HEK293T (cell line): ENCODE data around the gene PTGFR.

Source experiments
- ARNT ChIP-seq: fragments of 450-650 bp; IDR thresholded peaks from 2 replicates; pipeline ENCODE4 v1.6.1; 2017; ENCODE audit warnings: mild to moderate bottlenecking
- BHLHE40 ChIP-seq: fragments of 450-650 bp; IDR thresholded peaks from 2 replicates; pipeline ENCODE4 v1.6.1; 2016; ENCODE audit warnings: mild to moderate bottlenecking, moderate library complexity, borderline replicate concordance
- CTBP1 ChIP-seq: fragments of 450-650 bp; IDR thresholded peaks from 2 replicates; pipeline ENCODE4 v1.6.1; 2016; ENCODE audit warnings: borderline replicate concordance
- ELF4 ChIP-seq: fragments of 450-650 bp; IDR thresholded peaks from 2 replicates; pipeline ENCODE4 v1.6.1; 2017; ENCODE audit warnings: antibody characterized with exemption
- FOXA1 ChIP-seq: fragments of 450-650 bp; IDR thresholded peaks from 2 replicates; pipeline ENCODE4 v1.6.1; 2016; ENCODE audit warnings: mild to moderate bottlenecking
- FOXM1 ChIP-seq: fragments of 450-650 bp; IDR thresholded peaks from 2 replicates; pipeline ENCODE4 v1.6.1; 2017; ENCODE audit warnings: mild to moderate bottlenecking, borderline replicate concordance
- HDGF ChIP-seq: fragments of 450-650 bp; IDR thresholded peaks from 2 replicates; pipeline ENCODE4 v1.6.1; 2017; ENCODE audit warnings: antibody characterized with exemption, borderline replicate concordance
- L3MBTL2 ChIP-seq: fragments of 450-650 bp; conservative IDR thresholded peaks from 2 replicates; pipeline ENCODE4 v1.6.1; 2016; ENCODE audit warnings: mild to moderate bottlenecking
- PKNOX1 ChIP-seq: fragments of 450-650 bp; IDR thresholded peaks from 2 replicates; pipeline ENCODE4 v1.6.1; 2016
- SP1 ChIP-seq: fragments of 450-650 bp; IDR thresholded peaks from 2 replicates; pipeline ENCODE4 v1.6.1; 2017
- TARDBP ChIP-seq: fragments of 450-650 bp; IDR thresholded peaks from 2 replicates; pipeline ENCODE4 v1.6.1; 2016
- ZNF384 ChIP-seq: fragments of 450-650 bp; IDR thresholded peaks from 2 replicates; pipeline ENCODE4 v1.6.1; 2016

DNA sequence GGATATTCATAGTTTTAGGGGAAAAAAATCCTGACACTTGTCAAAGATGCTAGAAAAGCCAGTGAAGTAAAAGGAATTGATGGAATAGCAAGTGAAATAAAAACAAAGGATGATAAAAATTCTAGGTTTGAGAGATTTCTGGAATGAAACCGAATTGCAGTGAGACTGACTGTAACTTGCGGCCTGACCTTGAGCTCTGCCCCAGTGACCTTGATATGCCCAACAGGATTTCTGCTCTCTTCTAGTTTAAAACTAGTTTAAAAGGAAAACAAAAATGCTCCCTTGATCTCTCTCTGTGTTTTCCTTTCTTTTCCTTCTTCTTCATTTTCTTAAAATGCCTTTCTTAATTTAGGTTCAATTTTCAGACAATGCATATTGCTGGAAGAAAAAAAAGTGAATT is 74.6 kb downstream of the PTGFR start:
- TF ChIP-seq PKNOX1 = no peak
- no peak for TF ChIP-seq FOXA1
- TF ChIP-seq HDGF = no peak
- TF ChIP-seq ARNT = no peak
- TF ChIP-seq ZNF384 = no peak
- TF ChIP-seq SP1 = no peak
- no peak for TF ChIP-seq CTBP1
- no peak for TF ChIP-seq ELF4
- no peak for TF ChIP-seq FOXM1
- TF ChIP-seq L3MBTL2 = no peak
- no peak for TF ChIP-seq TARDBP
- no peak for TF ChIP-seq BHLHE40
